PC-3 (cell line): ENCODE data around the gene ORM2.

Experiments used
- EZH2 ChIP-seq: fragments of 300-600 bp; sonication (generic); IDR thresholded peaks from one replicate; pipeline ENCODE4 v1.6.1; 2017; ENCODE audit warnings: antibody characterized with exemption, mild to moderate bottlenecking, low read length; ENCODE audit not compliant: unreplicated experiment
- EZH2phosphoT487 ChIP-seq: fragments of 300-600 bp; sonication (generic); IDR thresholded peaks from 2 replicates; pipeline ENCODE4 v1.6.1; 2018; ENCODE audit warnings: mild to moderate bottlenecking, antibody characterized with exemption, low read length, borderline replicate concordance
- TF ChIP-seq, protein P1 (sequence below): fragments of 300-600 bp; sonication (generic); conservative IDR thresholded peaks from 2 replicates; pipeline ENCODE4 v1.5.1; 2017; ENCODE audit warnings: antibody characterized with exemption, low read depth, mild to moderate bottlenecking, low read length

- TF ChIP-seq, protein P1, sequence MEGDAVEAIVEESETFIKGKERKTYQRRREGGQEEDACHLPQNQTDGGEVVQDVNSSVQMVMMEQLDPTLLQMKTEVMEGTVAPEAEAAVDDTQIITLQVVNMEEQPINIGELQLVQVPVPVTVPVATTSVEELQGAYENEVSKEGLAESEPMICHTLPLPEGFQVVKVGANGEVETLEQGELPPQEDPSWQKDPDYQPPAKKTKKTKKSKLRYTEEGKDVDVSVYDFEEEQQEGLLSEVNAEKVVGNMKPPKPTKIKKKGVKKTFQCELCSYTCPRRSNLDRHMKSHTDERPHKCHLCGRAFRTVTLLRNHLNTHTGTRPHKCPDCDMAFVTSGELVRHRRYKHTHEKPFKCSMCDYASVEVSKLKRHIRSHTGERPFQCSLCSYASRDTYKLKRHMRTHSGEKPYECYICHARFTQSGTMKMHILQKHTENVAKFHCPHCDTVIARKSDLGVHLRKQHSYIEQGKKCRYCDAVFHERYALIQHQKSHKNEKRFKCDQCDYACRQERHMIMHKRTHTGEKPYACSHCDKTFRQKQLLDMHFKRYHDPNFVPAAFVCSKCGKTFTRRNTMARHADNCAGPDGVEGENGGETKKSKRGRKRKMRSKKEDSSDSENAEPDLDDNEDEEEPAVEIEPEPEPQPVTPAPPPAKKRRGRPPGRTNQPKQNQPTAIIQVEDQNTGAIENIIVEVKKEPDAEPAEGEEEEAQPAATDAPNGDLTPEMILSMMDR: no peak
- TF ChIP-seq EZH2: no peak
- no peak for TF ChIP-seq EZH2phosphoT487
Observed at GRCh38 chr9:114367366-114367765, 37.7 kb downstream of the ORM2 start.
